Measurements from ENCODE around the gene PDGFB. TPM values are rescaled to one million over a fixed set of nuclear protein-coding genes. Genes with fewer than 3 reads are reported as not detected.

PDGFB gene
- total RNA-seq, 2 donors from 2014 or later: 7.0 to 15.8 TPM

GRCh38 chr22:39283322-39284141 is 38.8 kb upstream of the PDGFB start:
- peak overlapping the region in 3 of 4 donors; percentile 21 to 52 (median 43) for H3K27ac ChIP-seq

GRCh38 chr22:39282645-39283321 is 38.0 kb upstream of the PDGFB start:
- Histone ChIP-seq H3K36me3 (replicated peaks in 1 of 2; ENCODE audit: insufficient read depth in 1 of 2, low read depth in 2 of 2) (no peaks in the 10 kb centered on the region), H3K27ac (peak overlapping the region in 3 of 4 donors; percentile 21 to 52 (median 43)), H3K9me3 (peaks cover 0 to 6% (median 0%) of the 10 kb centered on the region in 3 donors), H3K4me1 (peaks cover 4% of the 10 kb centered on the region), H3K4me3 (no peak overlapping the region), H3K27me3 (no peaks in the 10 kb centered on the region)
- 78 to 91% methylated on average over 6 to 9 of the region's 9 CpGs for WGBS, 2 donors
- no peak for TF ChIP-seq POLR2A (IDR thresholded peaks at IDR 0.05)
- TF ChIP-seq, protein P1, sequence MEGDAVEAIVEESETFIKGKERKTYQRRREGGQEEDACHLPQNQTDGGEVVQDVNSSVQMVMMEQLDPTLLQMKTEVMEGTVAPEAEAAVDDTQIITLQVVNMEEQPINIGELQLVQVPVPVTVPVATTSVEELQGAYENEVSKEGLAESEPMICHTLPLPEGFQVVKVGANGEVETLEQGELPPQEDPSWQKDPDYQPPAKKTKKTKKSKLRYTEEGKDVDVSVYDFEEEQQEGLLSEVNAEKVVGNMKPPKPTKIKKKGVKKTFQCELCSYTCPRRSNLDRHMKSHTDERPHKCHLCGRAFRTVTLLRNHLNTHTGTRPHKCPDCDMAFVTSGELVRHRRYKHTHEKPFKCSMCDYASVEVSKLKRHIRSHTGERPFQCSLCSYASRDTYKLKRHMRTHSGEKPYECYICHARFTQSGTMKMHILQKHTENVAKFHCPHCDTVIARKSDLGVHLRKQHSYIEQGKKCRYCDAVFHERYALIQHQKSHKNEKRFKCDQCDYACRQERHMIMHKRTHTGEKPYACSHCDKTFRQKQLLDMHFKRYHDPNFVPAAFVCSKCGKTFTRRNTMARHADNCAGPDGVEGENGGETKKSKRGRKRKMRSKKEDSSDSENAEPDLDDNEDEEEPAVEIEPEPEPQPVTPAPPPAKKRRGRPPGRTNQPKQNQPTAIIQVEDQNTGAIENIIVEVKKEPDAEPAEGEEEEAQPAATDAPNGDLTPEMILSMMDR (IDR thresholded peaks at IDR 0.05): no peak
- ATAC-seq (peak; percentile 31), DNase-seq (no peak)
- intact Hi-C loops (cut with DNase I): no loop called here

More at GRCh38 chr22:39283322-39284141, 38.8 kb upstream of the PDGFB start:
- 85% methylated on average over 26 of the region's 27 CpGs; no CpG with 5 or more reads in 1 of the 2 donors for WGBS, 2 donors
- Histone ChIP-seq H3K4me3 (no peak overlapping the region), H3K36me3 (replicated peaks in 1 of 2; ENCODE audit: insufficient read depth in 1 of 2, low read depth in 2 of 2) (no peaks in the 10 kb centered on the region), H3K27me3 (no peaks in the 10 kb centered on the region), H3K4me1 (peaks cover 4% of the 10 kb centered on the region), H3K9me3 (peaks cover 0 to 6% (median 0%) of the 10 kb centered on the region in 3 donors)
- TF ChIP-seq, protein P1 (IDR thresholded peaks at IDR 0.05): no peak
- TF ChIP-seq POLR2A (IDR thresholded peaks at IDR 0.05): no peak
- ATAC-seq (peak; percentile 48), DNase-seq (peak in 2 of 4 donors; percentile 40 to 43)
- intact Hi-C loops (cut with DNase I): no loop called here

DNA sequence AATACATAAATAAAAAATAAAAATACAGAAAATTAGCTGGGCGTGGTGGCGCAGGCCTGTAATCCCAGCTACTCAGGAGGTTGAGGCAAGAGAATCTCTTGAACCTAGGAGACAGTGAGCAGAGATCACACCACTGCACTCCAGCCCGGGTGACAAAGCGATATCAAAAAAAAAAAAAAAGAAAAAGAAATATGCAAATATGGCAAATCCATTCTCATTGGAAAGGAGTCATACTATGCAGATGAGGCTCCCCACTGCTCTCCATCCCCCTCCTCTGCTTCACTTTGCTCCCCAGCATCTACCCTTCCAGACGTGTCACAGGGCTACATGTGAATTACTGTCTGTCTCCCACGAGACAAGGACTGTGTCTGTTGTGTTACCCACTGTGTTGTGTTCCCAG is 36.3 kb upstream of the PDGFB start:
- Histone ChIP-seq H3K4me3 (no peak overlapping the region), H3K36me3 (replicated peaks in 1 of 2; ENCODE audit: insufficient read depth in 1 of 2, low read depth in 2 of 2) (no peaks in the 10 kb centered on the region), H3K27me3 (no peaks in the 10 kb centered on the region), H3K4me1 (peaks cover 1% of the 10 kb centered on the region), H3K9me3 (peaks cover 0 to 6% (median 0%) of the 10 kb centered on the region in 3 donors), H3K27ac (no peak overlapping the region)
- TF ChIP-seq, protein P1 (IDR thresholded peaks at IDR 0.05): no peak
- no peak for TF ChIP-seq POLR2A (IDR thresholded peaks at IDR 0.05)
- no peak for DNase-seq
- WGBS, 2 donors: 86 to 93% methylated on average over 6 of the region's 6 CpGs
- intact Hi-C loops (cut with DNase I): no loop called here
- no peak for ATAC-seq

- DNase-seq (no peak), ATAC-seq (no peak)
- no peak overlapping the region for H3K27ac ChIP-seq
- H3K36me3 ChIP-seq (replicated peaks in 1 of 2; ENCODE audit: insufficient read depth in 1 of 2, low read depth in 2 of 2): no peaks in the 10 kb centered on the region
- WGBS, 2 donors: 90 to 94% methylated on average over 2 to 7 of the region's 7 CpGs
- H3K9me3 ChIP-seq: peaks cover 0 to 6% (median 0%) of the 10 kb centered on the region in 3 donors
- no peaks in the 10 kb centered on the region for H3K27me3 ChIP-seq
- peaks cover 9% of the 10 kb centered on the region for H3K4me1 ChIP-seq
- intact Hi-C loops (cut with DNase I): no loop called here
- TF ChIP-seq, protein P1 (IDR thresholded peaks at IDR 0.05): no peak
- TF ChIP-seq POLR2A (IDR thresholded peaks at IDR 0.05): no peak
- H3K4me3 ChIP-seq: no peak overlapping the region
Measured at GRCh38 chr22:39280250-39280649, 35.5 kb upstream of the PDGFB start.

Data from body of pancreas (tissue), 4 donors.